ENCODE data around the gene GIPC1.

Gene GIPC1

DNA sequence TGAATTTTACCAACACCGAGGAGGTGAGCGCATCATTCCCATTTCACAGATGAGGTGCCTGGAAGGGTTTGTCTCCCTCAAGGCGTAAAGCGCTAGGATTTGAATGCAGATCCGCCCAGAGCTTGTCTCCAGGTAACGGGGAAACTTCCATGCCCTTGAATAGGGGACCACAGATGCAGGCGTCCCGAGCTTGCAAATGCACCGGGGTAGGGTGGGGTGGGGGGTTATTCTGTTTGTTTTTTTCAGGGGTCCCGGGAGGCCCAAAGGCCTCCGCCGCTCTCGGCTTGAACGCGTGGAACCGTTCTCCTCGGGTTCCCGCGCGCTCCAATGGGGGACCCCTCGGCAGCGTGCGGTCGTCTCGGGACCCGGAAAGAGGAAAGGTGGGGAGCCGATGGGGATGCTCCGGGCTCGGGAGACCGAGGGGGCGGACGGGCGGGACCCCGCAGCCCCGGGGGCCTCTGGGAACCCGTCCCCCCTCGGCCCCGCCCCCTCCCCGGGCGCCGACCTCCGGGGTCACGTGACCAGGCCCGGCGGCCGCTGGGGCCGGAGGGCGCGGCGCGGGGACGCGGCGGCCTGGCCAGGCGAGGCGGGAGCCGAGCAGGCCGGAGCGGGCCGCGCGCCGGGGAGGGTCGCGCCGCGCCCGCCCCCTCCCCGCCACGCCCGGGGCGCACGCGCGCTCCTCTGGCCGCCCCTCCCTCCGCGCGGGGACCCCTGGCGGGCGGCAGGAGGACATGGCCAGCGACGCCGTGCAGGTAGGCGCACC lies 63.0 kb downstream of the GIPC1 start, which contains the start of gene PKN1:
PKN1 (plus strand) TSS at position 516 of the 763 bp plus-strand sequence; CDS start at position 732, 216 bp downstream.
- DNase-seq: peak; percentile 66

DNA sequence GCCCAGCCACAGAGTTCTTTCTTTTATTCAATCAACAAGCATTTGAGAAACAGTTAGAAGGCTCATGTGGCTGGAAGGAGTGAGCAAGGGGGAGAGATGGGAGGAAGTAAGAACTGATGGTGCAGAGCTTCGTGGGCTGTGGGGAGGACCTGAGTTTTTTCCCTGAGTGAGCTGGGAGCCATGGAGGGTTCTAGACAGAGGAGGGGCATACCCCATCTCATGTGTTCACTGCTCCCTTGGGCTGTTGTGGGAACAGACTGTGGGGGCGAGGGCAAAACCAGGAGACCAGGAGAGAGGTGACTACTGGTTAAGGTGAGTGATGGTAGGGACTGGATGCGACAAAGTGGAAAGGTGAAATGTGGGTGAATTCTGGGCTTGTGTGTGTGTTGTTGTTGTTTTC lies 65.2 kb downstream of the GIPC1 start:
- no peak for DNase-seq

DNA sequence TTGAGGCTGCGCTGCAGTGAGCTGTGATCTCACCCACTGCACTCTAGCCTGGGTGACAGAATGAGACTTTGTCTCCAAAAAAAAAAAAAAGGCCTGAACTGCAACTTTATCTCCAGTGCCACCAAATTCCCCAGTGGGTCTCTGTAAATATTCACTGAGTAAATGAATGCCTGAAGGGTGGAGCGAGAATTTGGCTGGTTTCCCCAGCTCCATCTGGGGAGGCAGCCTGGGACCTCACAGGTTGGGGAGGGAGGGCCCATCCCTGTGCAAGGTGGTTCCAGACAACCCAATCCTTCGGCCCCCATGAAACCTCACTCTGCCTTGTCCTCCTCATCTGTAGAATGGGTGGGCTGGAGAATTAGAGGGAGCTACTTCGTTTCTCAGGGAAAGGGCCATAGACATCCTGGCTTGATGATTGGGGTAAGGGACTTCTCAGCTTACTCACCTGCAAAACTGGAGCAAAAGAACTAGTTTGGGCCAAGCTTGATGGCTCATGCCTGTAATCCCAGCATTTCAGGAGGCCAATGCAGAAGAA lies 67.0 kb downstream of the GIPC1 start:
- no peak for DNase-seq

Data from stimulated activated CD4-positive, alpha-beta T cell treated with anti-CD3 and anti-CD28 coated beads, Interleukin-12 subunit alpha, Interleukin-12 subunit beta, amount 100 ng/mL, for 4 hours (primary cell).